GM12878 (cell line): Measurements from ENCODE around the gene S100A14. TPM values are rescaled to one million over a fixed set of nuclear protein-coding genes. Genes with fewer than 3 reads are reported as not detected.

ENCODE experiments used
- ATAC-seq: fragments of 200-7000 bp; cut with Tn5 transposase; 3 replicates; pipeline ENCODE4 v1.9.1; 2020; ENCODE audit warnings: mild to moderate bottlenecking, moderate library complexity
- BruUV-seq: library from RNA; stranded (reverse); fragments of 400-500 nt; replicated peaks from 2 replicates; lab custom pipeline; 2021; lab: Mats Ljungman, UMichigan
- CTCF ChIA-PET: fragments of 300-600 bp; sonication (Branson Sonifier 250); formaldehyde crosslinking; extraction: SDS; loops from one replicate; lab custom pipeline; 2021; ENCODE audit warnings: inconsistent platforms; lab: Yijun Ruan, JAX
- POLR2A ChIA-PET: fragments of 350-600 bp; formaldehyde crosslinking; extraction: SDS; loops from one replicate; lab custom pipeline; 2021; ENCODE audit warnings: inconsistent platforms; lab: Charles Lee
- RAD21 ChIA-PET: fragments of 300-600 bp; sonication (Branson Sonifier 250); formaldehyde crosslinking; loops from one replicate; lab custom pipeline; 2023; ENCODE audit warnings: antibody characterized with exemption; ENCODE audit not compliant: unreplicated experiment; lab: Charles Lee
- SMC1A ChIA-PET: fragments of 300-600 bp; sonication (Branson Sonifier 250); formaldehyde crosslinking; loops from one replicate; lab custom pipeline; 2023; ENCODE audit not compliant: unreplicated experiment, uncharacterized antibody; lab: Charles Lee
- DNase-seq: peaks from one replicate; pipeline ENCODE4 v3.0.0-alpha.2; 2011; ENCODE audit warnings: low read depth, low spot score
- FAIRE-seq: peaks from 3 replicates; lab custom pipeline; 2011; peaks lifted over from hg19 to GRCh38; lab: Jason Lieb, UNC
- H2AFZ ChIP-seq: 2 replicates; pipeline ENCODE4 v1.6.0; 2011; ENCODE audit warnings: low read depth, low read length, control low read depth; ENCODE audit not compliant: control insufficient read depth
- H3K27ac ChIP-seq: 2 replicates; pipeline ENCODE4 v1.5.1; 2011; ENCODE audit warnings: control low read depth; ENCODE audit not compliant: control insufficient read depth, insufficient read depth
- H3K27me3 ChIP-seq, 2 experiments: replicated peaks in 1 of 2; 2 replicates each; pipeline versions ENCODE4 v1.6.0 to v1.6.1; 2011; ENCODE audit warnings: low read length in 1 of 2; ENCODE audit not compliant: control insufficient read depth in 2 of 2, insufficient read depth in 2 of 2
- H3K36me3 ChIP-seq, 2 experiments: 2 replicates each; pipeline ENCODE4 v1.5.1; 2011; ENCODE audit warnings: low read length in 1 of 2; ENCODE audit not compliant: control insufficient read depth in 2 of 2, insufficient read depth in 2 of 2
- H3K4me1 ChIP-seq: 2 replicates; pipeline ENCODE4 v1.6.1; 2011; ENCODE audit warnings: mild to moderate bottlenecking, low read length, moderate library complexity, mixed read lengths; ENCODE audit not compliant: control insufficient read depth, insufficient read depth
- H3K4me2 ChIP-seq: 2 replicates; pipeline ENCODE4 v1.6.0; 2011; ENCODE audit warnings: control low read depth; ENCODE audit not compliant: control insufficient read depth, insufficient read depth
- H3K4me3 ChIP-seq: fragments of 200-600 bp; sonication (generic); 2 replicates; pipeline ENCODE4 v1.5.1; 2016
- H3K79me2 ChIP-seq: 2 replicates; pipeline ENCODE4 v1.6.0; 2011; ENCODE audit warnings: low read length; ENCODE audit not compliant: control insufficient read depth, insufficient read depth
- H3K9ac ChIP-seq: 2 replicates; pipeline ENCODE4 v1.8.0; 2011; ENCODE audit warnings: low read length, control low read depth, mixed read lengths; ENCODE audit not compliant: control insufficient read depth, insufficient read depth
- H3K9me3 ChIP-seq: replicated peaks from 3 replicates; pipeline ENCODE4 v1.5.1; 2011; ENCODE audit warnings: mild to moderate bottlenecking, low read length; ENCODE audit not compliant: control insufficient read depth, insufficient read depth
- H4K20me1 ChIP-seq: 2 replicates; pipeline ENCODE4 v1.6.0; 2011; ENCODE audit not compliant: control insufficient read depth, insufficient read depth
- BCL11A ChIP-seq: IDR thresholded peaks from 2 replicates; pipeline ENCODE4 v1.6.1; 2011; ENCODE audit warnings: low read depth, low read length
- CEBPB ChIP-seq, 2 experiments: fragments of 150-350 bp in 1 of 2; IDR thresholded peaks; 2 replicates each; pipeline ENCODE4 v1.6.1; 2012 to 2014; ENCODE audit warnings: low read depth in 2 of 2, low read length in 2 of 2, borderline replicate concordance in 1 of 2, inconsistent platforms in 1 of 2
- FOS ChIP-seq: IDR thresholded peaks from 3 replicates; pipeline ENCODE4 v1.6.1; 2011; ENCODE audit warnings: borderline replicate concordance; ENCODE audit not compliant: insufficient read length; ENCODE audit errors: extremely low read depth
- HDAC6 ChIP-seq: fragments of 200-600 bp; sonication (generic); IDR thresholded peaks from one replicate; pipeline ENCODE4 v1.8.0; 2017; ENCODE audit warnings: antibody characterized with exemption; ENCODE audit not compliant: unreplicated experiment
- KLF5 ChIP-seq: fragments of 450-650 bp; IDR thresholded peaks from 2 replicates; pipeline ENCODE4 v1.6.1; 2014; ENCODE audit warnings: mild to moderate bottlenecking; ENCODE audit not compliant: partially characterized antibody
- MTA3 ChIP-seq: IDR thresholded peaks from 2 replicates; pipeline ENCODE4 v1.6.1; 2012; ENCODE audit warnings: low read length, inconsistent platforms, borderline replicate concordance
- NBN ChIP-seq: fragments of 450-650 bp; IDR thresholded peaks from 2 replicates; pipeline ENCODE4 v1.6.1; 2016
- NFYB ChIP-seq: IDR thresholded peaks from 2 replicates; pipeline ENCODE4 v1.6.1; 2011; ENCODE audit warnings: low read depth, mild to moderate bottlenecking, low read length, improper control_type of control experiment, moderate library complexity; ENCODE audit not compliant: insufficient read depth
- NR2C1 ChIP-seq: fragments of 450-650 bp; IDR thresholded peaks from 2 replicates; pipeline ENCODE4 v1.6.1; 2017; ENCODE audit warnings: antibody characterized with exemption, mild to moderate bottlenecking, moderate library complexity
- NR2F1 ChIP-seq: fragments of 450-650 bp; conservative IDR thresholded peaks from 2 replicates; pipeline ENCODE4 v1.6.1; 2017; ENCODE audit warnings: mild to moderate bottlenecking
- PAX5 ChIP-seq: IDR thresholded peaks from 2 replicates; pipeline ENCODE4 v1.6.1; 2011; ENCODE audit warnings: low read depth, low read length, borderline replicate concordance
- RB1 ChIP-seq: fragments of 450-650 bp; formaldehyde crosslinking; IDR thresholded peaks from 2 replicates; pipeline ENCODE4 v1.6.1; 2017; ENCODE audit warnings: mild to moderate bottlenecking, borderline replicate concordance
- RBBP5 ChIP-seq: fragments of 200-600 bp; sonication (generic); conservative IDR thresholded peaks from 2 replicates; pipeline ENCODE4 v1.6.1; 2016
- SMARCA5 ChIP-seq: fragments of 450-650 bp; IDR thresholded peaks from 2 replicates; pipeline ENCODE4 v1.6.1; 2017; ENCODE audit warnings: mild to moderate bottlenecking
- SUPT20H ChIP-seq: IDR thresholded peaks from 2 replicates; pipeline ENCODE4 v1.6.1; 2011; ENCODE audit warnings: low read depth, mild to moderate bottlenecking, low read length, moderate library complexity, borderline replicate concordance; ENCODE audit not compliant: control insufficient read depth
- YY1 ChIP-seq: IDR thresholded peaks from 2 replicates; pipeline ENCODE4 v1.6.1; 2011; ENCODE audit warnings: low read depth, mild to moderate bottlenecking, low read length
- ZNF207 ChIP-seq: fragments of 450-650 bp; IDR thresholded peaks from 2 replicates; pipeline ENCODE4 v1.6.1; 2014; ENCODE audit warnings: antibody characterized with exemption, mild to moderate bottlenecking, borderline replicate concordance
- ZNF622 ChIP-seq: fragments of 450-650 bp; IDR thresholded peaks from 2 replicates; pipeline ENCODE4 v1.6.1; 2017; ENCODE audit warnings: mild to moderate bottlenecking, inconsistent platforms
- WGBS: methylation state at CpG from one replicate; pipeline ENCODE4 v1.1.6; 2016; ENCODE audit warnings: low lambda C conversion rate; ENCODE audit not compliant: insufficient replicate concordance, insufficient coverage; ENCODE audit errors: missing lambda C conversion rate; 5-methylcytosine and 5-hydroxymethylcytosine counted together
- in situ Hi-C: fragments of 300-500 bp; cut with MboI; formaldehyde crosslinking; loops from 9 replicates; pipeline ENCODE4 v1.14.3; 2018; ENCODE audit warnings: mixed read lengths
- intact Hi-C: fragments of 100-400 bp; cut with micrococcal nuclease; formaldehyde crosslinking; loops from one replicate; pipeline ENCODE4 v1.14.2; 2022; ENCODE audit not compliant: unreplicated experiment
- polyA plus RNA-seq, 11 experiments: library from polyadenylated mRNA; depleted of rRNA in 4 of 11; unstranded in 6 of 11; stranded (reverse) in 5 of 11; fragments of >200 nt; fragmentation: Nextera tagmentation in 4 of 11; fragmentation: Illumina TruSeq in 1 of 11; extraction: Ambion mirVana in 4 of 11; extraction: Trizol in 1 of 11; gene quantifications; 1 replicate in 1 of 11; 2 replicates in 10 of 11; pipeline versions ENCODE4 v1.2.1 to v1.2.3, GENCODE V29; 2011 to 2016; ENCODE audit warnings: inconsistent platforms in 2 of 11, missing spikeins in 2 of 11, low read depth in 1 of 11
- total RNA-seq, 4 experiments: library from RNA; depleted of rRNA in 3 of 4; stranded (reverse); fragments of >200 nt in 3 of 4; fragmentation: Illumina TruSeq in 1 of 4; extraction: Trizol in 1 of 4; gene quantifications; 2 replicates each; pipeline versions ENCODE4 v1.2.1 to v1.2.3, GENCODE V29; 2013 to 2021
- TF ChIP-seq, protein P1 (sequence below): fragments of 150-350 bp; IDR thresholded peaks from 2 replicates; pipeline ENCODE4 v1.6.1; 2014; ENCODE audit warnings: mild to moderate bottlenecking, low read depth, low read length
- TF ChIP-seq, protein P2 (sequence below): IDR thresholded peaks from 2 replicates; pipeline ENCODE4 v1.6.1; 2011; ENCODE audit warnings: borderline replicate concordance, low read depth, mild to moderate bottlenecking, moderate library complexity, mixed read lengths, low read length; ENCODE audit not compliant: insufficient read depth; ENCODE audit errors: extremely low read length

Gene S100A14
- total and polyA plus RNA-seq, 10 of the 15 experiments (the other 5 are each of a cell fraction or from before 2014, with no cell fraction given) = 0.20 to 0.77 (median 0.45) TPM; not detected in 4

DNA sequence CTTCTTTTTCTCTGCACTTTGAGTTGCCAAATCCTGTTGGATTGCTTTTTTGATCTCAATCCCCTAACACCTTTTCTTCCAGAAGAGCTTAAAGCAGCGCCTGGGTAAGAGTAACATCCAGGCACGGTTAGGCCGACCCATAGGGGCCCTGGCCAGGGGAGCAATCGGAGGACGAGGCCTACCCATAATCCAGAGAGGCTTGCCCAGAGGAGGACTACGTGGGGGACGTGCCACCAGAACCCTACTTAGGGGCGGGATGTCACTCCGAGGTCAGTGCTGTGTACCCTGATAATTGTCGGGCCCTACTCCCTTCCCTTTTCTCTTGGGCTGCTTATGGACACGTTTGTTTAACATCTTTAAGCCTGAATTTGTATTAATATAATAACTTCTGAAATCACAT lies 26.0 kb upstream of the S100A14 start:
- Histone ChIP-seq H3K9me3 (no peaks in the 10 kb centered on the region), H3K4me3 (no peak overlapping the region), H3K9ac (no peak overlapping the region), H3K27me3 (no peaks in the 10 kb centered on the region), H3K79me2 (peaks cover 4% of the 10 kb centered on the region), H3K4me2 (no peak overlapping the region), H2AFZ (no peak overlapping the region), H3K36me3 (peaks cover 13 to 62% of the 10 kb centered on the region in 2 experiments), H3K4me1 (no peaks in the 10 kb centered on the region), H4K20me1 (no peaks in the 10 kb centered on the region), H3K27ac (no peak overlapping the region)
- ATAC-seq (no peak), FAIRE-seq (no peak), DNase-seq (no peak)
- ChIA-PET CTCF (interaction anchor here (2.2 to 3.8 kb wide), 2 partner anchors 70 to 109 kb away, joined by 9 to 20 read pairs; no protein-coding TSS in a partner anchor), POLR2A (interaction anchor here (0.6 to 6.7 kb wide), 2 partner anchors 8 to 10 kb away, joined by 5 to 35 read pairs; partner anchors contain the start of gene CHTOP), SMC1A (interaction anchor here (0.6 to 1.6 kb wide), 3 partner anchors 12 to 236 kb away, joined by 3 to 9 read pairs (median 3); no protein-coding TSS in a partner anchor), RAD21 (interaction anchor here (1.3 kb wide), 1 partner anchor 70 kb away, joined by 6 read pairs; no protein-coding TSS in a partner anchor)
- intact Hi-C loops (no loop called here), in situ Hi-C loops (no loop called here)
- BruUV-seq = no TSS peak
- WGBS = 88% methylated on average over 11 of the region's 11 CpGs
- TF ChIP-seq RBBP5 (no peak), ZNF207 (no peak), SUPT20H (no peak), KLF5 (no peak), BCL11A (no peak), YY1 (no peak), ZNF622 (no peak), MTA3 (no peak), NBN (no peak), NR2C1 (no peak), SMARCA5 (no peak), RB1 (no peak), FOS (no peak), NFYB (no peak), PAX5 (no peak), CEBPB (IDR thresholded peaks at IDR 0.05; ENCODE audit: borderline replicate concordance in 1 of 2, low read depth in 2 of 2, low read length in 2 of 2) (no peak), NR2F1 (no peak), HDAC6 (no peak)
- TF ChIP-seq, protein P1, sequence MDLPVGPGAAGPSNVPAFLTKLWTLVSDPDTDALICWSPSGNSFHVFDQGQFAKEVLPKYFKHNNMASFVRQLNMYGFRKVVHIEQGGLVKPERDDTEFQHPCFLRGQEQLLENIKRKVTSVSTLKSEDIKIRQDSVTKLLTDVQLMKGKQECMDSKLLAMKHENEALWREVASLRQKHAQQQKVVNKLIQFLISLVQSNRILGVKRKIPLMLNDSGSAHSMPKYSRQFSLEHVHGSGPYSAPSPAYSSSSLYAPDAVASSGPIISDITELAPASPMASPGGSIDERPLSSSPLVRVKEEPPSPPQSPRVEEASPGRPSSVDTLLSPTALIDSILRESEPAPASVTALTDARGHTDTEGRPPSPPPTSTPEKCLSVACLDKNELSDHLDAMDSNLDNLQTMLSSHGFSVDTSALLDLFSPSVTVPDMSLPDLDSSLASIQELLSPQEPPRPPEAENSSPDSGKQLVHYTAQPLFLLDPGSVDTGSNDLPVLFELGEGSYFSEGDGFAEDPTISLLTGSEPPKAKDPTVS = no peak
- TF ChIP-seq, protein P2, sequence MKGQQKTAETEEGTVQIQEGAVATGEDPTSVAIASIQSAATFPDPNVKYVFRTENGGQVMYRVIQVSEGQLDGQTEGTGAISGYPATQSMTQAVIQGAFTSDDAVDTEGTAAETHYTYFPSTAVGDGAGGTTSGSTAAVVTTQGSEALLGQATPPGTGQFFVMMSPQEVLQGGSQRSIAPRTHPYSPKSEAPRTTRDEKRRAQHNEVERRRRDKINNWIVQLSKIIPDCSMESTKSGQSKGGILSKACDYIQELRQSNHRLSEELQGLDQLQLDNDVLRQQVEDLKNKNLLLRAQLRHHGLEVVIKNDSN = no peak
